ENCODE measurements around the gene SDF2. TPM values are rescaled to one million over a fixed set of nuclear protein-coding genes. Genes with fewer than 3 reads are reported as not detected.
"Not testable (repeated sequence)": the region's sequence is repeated elsewhere in the genome, so short reads cannot be mapped to it uniquely, and the experiment has no call there.

The SDF2 gene
- total RNA-seq, 1 donor from 2014 or later: 34.0 TPM

GRCh38 chr17:28662527-28662829, 772 bp upstream of the SDF2 start:
- peak overlapping the region; percentile 96 for H3K27ac ChIP-seq (replicated peaks)
- H3K9me3 ChIP-seq (replicated peaks): no peaks in the 10 kb centered on the region
- H3K4me3 ChIP-seq: peak overlapping the region; percentile 81
- intact Hi-C loops (cut with micrococcal nuclease): no loop called here
- H3K4me1 ChIP-seq: peaks cover 67% of the 10 kb centered on the region
- TF ChIP-seq CTCF (IDR thresholded peaks at IDR 0.05; ENCODE audit: borderline replicate concordance): no peak
- peaks cover 22% of the 10 kb centered on the region for H3K36me3 ChIP-seq
- no peaks in the 10 kb centered on the region for H3K27me3 ChIP-seq (ENCODE audit: low read depth)
- no peak for DNase-seq

GRCh38 chr17:28659497-28659881, 2.2 kb downstream of the SDF2 start:
- H3K4me3 ChIP-seq; H3K27ac ChIP-seq (replicated peaks); DNase-seq; H3K9me3 ChIP-seq (replicated peaks); intact Hi-C loops (cut with micrococcal nuclease); H3K27me3 ChIP-seq (ENCODE audit: low read depth): not testable (repeated sequence)
- Histone ChIP-seq H3K36me3 (peaks cover 27% of the 10 kb centered on the region), H3K4me1 (peaks cover 49% of the 10 kb centered on the region)

DNA sequence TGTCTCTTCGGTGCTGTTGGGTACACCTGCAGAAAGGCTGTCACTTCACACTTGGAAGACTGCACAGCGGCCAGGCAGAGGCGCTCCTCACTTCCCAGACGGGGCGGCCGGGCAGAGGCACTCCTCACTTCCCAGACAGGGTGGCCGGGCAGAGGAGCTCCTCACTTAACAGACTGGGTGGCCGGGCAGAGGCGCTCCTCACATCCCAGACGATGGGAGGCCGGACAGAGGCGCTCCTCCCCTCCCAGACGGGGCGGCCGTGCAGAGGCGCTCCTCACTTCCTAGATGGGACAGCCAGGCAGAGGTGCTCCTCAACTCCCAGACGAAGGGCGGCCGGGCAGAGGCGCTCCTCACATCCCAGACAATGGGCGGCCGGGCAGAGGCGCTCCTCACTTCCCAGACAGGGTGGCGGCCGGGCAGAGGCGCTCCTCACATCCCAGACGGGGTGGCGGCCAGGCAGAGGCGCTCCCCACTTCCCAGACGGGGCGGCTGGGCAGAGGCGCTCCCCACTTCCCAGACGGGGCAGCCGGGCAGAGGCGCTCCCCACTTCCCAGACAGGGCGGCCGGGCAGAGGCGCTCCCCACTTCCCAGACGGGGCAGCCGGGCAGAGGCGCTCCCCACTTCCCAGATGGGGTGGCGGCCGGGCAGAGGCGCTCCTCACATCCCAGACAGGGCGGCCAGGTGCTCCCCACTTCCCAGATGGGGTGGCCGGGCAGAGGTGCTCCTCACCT, 2.8 kb downstream of the SDF2 start:
- DNase-seq; intact Hi-C loops (cut with micrococcal nuclease); H3K27ac ChIP-seq (replicated peaks); H3K9me3 ChIP-seq (replicated peaks); H3K4me3 ChIP-seq; H3K27me3 ChIP-seq (ENCODE audit: low read depth): not testable (repeated sequence)
- H3K36me3 ChIP-seq: peaks cover 27% of the 10 kb centered on the region
- peaks cover 44% of the 10 kb centered on the region for H3K4me1 ChIP-seq

- H3K9me3 ChIP-seq (replicated peaks); H3K27ac ChIP-seq (replicated peaks); DNase-seq; intact Hi-C loops (cut with micrococcal nuclease); H3K4me3 ChIP-seq; H3K27me3 ChIP-seq (ENCODE audit: low read depth): not testable (repeated sequence)
- peaks cover 27% of the 10 kb centered on the region for H3K36me3 ChIP-seq
- peaks cover 38% of the 10 kb centered on the region for H3K4me1 ChIP-seq
Measured at GRCh38 chr17:28658342-28658741, 3.4 kb downstream of the SDF2 start.

- peaks cover 30% of the 10 kb centered on the region for H3K36me3 ChIP-seq
- no peak for DNase-seq
- H3K4me3 ChIP-seq: no peak overlapping the region
Measured at GRCh38 chr17:28657756-28658155, 4.0 kb downstream of the SDF2 start.

DNA sequence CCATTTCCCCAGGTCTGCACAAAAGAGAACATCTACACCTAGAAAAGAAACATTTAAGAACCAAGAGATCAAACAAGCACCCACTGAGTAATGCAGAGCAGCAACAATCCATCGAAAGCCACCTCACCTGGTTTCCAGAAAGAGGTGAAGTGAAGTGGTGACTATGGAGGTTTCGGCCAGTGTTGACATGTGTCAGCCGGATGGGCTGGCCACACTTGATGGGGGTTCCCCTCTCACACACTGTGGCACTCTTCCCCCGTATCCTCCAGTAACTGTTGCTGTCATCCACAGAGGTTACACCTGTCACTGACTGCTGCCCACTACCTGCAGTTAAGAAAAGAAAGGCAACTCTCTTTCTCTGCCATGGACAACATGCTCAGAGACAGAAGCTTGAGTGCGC, 6.5 kb downstream of the SDF2 start:
- Histone ChIP-seq H3K36me3 (peaks cover 55% of the 10 kb centered on the region), H3K27me3 (ENCODE audit: low read depth) (no peaks in the 10 kb centered on the region), H3K9me3 (replicated peaks) (no peaks in the 10 kb centered on the region), H3K27ac (replicated peaks) (no peak overlapping the region), H3K4me1 (peaks cover 8% of the 10 kb centered on the region), H3K4me3 (no peak overlapping the region)
- TF ChIP-seq CTCF (IDR thresholded peaks at IDR 0.05; ENCODE audit: borderline replicate concordance): no peak
- intact Hi-C loops (cut with micrococcal nuclease): no loop called here
- no peak for DNase-seq

More at GRCh38 chr17:28657756-28658155, 4.0 kb downstream of the SDF2 start:
- Histone ChIP-seq H3K27ac (replicated peaks) (peak overlapping the region; percentile 24), H3K27me3 (ENCODE audit: low read depth) (no peaks in the 10 kb centered on the region), H3K9me3 (replicated peaks) (no peaks in the 10 kb centered on the region), H3K4me1 (peaks cover 32% of the 10 kb centered on the region)
- intact Hi-C loops (cut with micrococcal nuclease): no loop called here
- no peak for TF ChIP-seq CTCF (IDR thresholded peaks at IDR 0.05; ENCODE audit: borderline replicate concordance)

DNA sequence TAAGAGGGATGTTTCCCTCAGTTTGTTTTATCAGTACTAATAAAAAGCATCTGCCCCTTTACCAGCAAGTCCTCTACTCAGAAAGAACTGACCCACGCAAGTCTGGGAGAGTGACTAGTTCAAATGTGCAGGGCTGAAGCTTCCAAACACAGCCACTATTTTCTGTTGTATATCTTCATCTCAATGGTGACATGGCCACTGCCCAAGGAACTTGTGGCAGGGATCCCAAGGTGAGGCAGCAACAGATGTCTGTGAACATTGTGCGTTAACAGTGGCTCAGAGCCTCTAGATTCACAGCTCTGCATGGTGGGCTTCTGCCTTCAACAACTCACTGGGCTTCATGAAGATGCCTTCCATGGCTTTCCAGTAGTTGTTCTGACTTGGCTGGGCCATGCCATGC, 13.0 kb downstream of the SDF2 start:
- peaks cover 46% of the 10 kb centered on the region for H3K36me3 ChIP-seq
- intact Hi-C loops (cut with micrococcal nuclease): no loop called here

More for the DNA sequence above, 13.0 kb downstream of the SDF2 start:
- Histone ChIP-seq H3K27ac (replicated peaks) (peak overlapping the region; percentile 97), H3K27me3 (ENCODE audit: low read depth) (no peaks in the 10 kb centered on the region), H3K4me1 (peaks cover 53% of the 10 kb centered on the region), H3K9me3 (replicated peaks) (no peaks in the 10 kb centered on the region), H3K4me3 (no peak overlapping the region)
- peak; percentile 40 for DNase-seq
- no peak for TF ChIP-seq CTCF (IDR thresholded peaks at IDR 0.05; ENCODE audit: borderline replicate concordance)
